ENCODE results near the gene WWP2. TPM values are rescaled to one million over a fixed set of nuclear protein-coding genes. Genes with fewer than 3 reads are reported as not detected.
"Not testable (repeated sequence)": the region's sequence is repeated elsewhere in the genome, so short reads cannot be mapped to it uniquely, and the experiment has no call there.

The WWP2 gene
- polyA plus RNA-seq, 1 donor, result 14.5 TPM

DNA sequence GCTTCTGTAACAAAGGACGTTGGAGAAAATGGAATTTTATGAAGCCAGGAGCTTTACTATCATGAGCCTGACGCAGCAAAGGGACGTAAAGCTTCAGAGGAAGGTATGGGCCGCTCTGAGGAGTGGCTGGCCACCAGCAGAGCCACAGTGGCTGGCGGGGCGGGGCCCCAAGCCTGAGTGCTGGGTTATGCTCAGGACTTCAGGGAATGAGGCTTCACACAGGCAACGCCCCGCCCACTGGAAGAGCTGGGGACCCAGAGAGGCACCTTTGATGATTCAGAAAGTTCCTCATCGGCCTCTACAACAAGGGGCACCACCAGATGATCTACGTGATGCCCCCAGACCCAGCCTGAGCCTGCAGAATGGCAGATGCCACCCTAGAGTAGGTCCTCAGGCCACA is 16.2 kb upstream of the WWP2 start:
- no peak for DNase-seq (ENCODE audit: low read depth)

DNA sequence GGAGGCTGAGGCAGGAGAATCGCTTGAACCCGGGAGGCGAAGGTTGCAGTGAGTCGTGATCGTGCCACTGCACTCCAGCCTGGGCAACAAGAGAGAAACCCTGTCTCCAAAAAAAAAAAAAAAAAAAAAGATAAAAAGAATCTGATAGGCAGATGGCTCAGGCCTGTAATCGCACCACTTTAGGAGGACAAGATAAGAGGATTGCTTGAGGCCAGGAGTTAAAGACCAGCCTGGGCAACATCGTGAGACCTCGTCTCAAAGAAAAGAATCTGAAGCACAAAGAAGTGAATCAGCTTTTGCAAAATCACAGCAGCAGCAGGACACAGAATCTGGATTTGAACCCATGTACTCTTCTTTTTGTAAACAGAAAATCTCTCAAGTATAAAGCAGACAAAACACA is 15.0 kb upstream of the WWP2 start:
- DNase-seq (ENCODE audit: low read depth), result no peak

DNA sequence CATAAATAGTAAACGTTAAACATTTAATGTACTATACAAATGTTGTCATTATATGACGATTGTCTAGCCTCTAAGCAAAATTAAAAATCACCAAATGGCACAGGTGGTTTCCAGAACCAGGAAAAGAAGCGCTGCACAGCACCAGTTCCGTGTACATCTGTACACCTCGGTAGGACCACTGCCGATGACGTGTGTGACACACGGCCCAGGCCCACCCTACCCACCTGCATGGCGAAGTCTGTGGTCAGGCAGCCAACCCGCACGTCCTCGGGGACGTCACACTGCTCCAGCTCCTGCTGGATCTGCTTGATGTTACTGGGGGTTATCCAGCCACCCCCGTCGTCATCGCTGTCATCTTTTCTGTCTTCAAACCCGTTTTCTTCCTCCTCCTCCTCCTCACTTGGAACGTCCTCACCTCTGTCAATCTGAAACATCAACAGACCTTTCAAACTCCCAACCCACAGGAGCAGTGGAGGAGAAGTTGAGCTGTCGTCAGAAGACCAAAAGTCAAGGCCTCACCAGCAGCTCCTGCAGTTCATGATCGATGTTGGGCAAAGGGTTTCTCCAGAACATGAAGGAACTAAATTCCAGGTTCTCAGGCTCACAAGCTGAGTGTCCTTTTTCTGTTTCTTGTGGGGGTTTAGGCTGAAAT is 13.3 kb upstream of the WWP2 start:
- no peak for DNase-seq (ENCODE audit: low read depth)

DNA sequence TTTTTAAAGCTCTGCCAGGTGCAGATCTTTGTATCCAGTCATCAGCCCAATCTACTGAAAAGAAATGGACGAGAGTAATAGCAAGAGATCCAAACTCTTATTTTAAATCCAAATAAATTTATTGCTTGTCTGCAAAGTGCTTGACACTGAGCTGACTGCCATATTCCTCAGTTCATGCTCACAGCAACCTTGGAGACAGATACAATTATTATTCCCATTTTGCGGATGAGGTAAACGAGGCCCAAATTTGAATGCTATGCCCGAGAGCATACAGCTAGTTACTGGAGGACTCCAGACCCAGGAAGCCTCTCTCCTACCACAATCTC is 8.0 kb upstream of the WWP2 start:
- DNase-seq (ENCODE audit: low read depth), result no peak

DNA sequence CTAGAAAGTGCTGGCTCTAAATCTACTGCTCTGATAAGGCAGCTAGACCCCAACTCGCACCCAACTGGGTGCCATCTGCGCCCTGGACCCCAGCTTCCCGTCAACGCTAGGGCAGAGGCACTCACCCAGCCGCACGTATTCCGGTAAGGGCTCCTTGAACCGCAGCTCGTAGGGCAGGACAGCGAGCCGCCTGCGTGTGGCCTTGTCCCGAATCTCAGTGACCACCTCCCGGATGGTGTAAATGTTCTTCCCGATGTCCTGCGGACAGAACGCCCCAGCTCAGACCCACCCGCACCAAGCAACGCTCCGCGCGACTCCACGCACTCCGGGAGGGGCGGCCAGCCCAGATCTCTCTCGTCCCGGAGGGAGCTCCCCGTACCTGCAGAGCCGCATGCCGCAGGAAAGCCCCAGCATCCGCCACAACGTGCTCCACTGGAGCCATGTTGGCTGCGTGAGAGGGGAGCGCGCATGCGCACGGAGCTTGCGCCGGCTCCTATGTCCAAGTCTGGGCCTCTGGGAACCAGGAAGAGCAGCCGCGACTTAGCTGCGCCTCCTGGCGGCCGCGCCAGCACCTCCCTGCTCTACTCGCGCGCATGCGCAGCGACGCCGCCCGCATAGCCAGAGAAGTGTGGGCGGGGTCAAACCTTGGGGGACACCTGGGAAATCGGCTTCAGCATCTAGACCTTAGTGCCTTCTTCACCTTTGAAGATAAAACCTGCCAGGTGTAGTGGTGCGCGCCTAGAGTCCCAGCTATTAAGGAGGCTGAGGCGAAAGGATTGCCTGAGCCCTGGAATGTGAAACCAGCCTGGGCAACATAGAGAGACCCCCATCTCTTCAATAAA is 7.4 kb upstream of the WWP2 start, which contains the start of gene NOB1:
Gene NOB1, minus strand, starts transcription at position 458 of the 842 bp plus-strand sequence. Its CDS starts 16 bp downstream, at position 442.
- peak; percentile 97 for DNase-seq (ENCODE audit: low read depth)

DNA sequence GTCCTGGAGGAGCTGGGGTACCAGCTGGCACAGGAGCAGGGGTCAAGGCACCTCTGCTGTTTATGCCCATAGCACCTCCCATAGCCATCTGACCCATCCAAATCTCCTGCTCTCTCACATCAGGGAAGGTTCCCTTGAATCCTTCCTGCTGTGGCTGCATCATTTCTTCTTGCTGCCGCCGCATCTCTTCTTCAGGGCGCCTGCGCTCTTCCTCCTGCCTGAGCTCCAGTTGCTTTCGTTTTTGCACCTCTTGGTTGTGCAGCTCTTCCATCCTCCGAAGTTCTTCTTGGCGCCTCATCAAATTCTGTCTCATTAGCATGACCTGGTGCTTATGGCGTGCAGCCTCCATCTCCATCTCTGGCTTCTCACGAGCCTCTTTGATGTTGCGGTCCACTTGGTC is 5.4 kb upstream of the WWP2 start:
- DNase-seq (ENCODE audit: low read depth), result no peak

DNA sequence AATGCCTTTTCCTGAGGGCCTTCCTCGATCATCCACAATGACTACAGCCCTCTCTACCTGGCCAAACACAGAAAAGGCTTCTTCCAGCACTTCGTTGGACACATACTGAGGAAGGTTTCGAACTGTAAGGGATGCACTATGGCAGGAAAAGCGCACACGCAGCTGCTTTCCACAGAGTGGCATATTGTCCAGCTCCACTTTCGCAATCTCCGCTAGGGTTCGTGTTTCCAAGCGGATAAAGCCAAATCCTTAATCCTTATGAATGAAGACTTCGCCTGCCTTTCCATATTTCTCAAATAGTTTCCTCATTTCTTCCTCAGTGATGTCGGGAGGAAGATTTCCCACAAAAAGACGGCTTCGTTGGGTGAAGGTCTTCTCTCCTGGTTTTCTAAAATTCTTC is 4.8 kb upstream of the WWP2 start:
- not testable (repeated sequence) for DNase-seq (ENCODE audit: low read depth)

DNA sequence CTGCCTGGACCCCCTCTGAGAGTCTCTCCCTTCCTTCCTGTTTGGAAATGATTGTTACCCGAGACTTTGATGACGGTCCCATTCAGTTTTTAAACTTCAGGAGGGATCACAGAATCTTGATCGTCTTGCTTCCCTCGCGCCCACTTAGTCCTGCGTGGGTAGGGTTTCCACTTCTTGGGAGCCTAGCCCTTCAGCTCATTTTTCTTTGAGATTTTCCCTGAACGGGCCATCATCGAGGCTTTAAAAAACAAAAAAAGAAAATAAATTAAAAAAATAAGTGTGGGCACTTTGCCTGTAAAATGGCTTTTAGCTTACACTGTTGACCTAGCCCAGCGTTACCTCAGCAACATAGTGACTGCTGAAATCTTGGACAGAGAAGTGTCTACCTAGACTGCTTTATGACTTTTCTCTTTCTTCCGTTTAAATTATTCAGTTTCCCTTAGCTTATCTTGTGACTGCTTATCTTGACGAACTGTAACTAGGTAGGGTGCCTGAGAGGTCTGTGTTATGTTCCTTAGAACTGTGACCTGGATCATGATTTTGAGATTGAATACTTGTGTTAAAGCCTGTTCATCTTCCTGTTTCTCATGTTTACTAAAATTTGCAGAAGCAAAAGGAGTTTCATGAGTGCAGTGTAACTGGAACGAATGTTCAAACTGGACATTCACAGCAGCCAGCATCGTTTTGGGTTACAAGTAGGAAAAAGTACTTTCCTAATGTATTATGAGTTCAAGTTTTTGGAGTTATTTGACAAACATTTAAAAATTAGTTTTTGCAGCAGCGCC is 874 bp downstream of the WWP2 start:
- DNase-seq (ENCODE audit: low read depth), result no peak

DNA sequence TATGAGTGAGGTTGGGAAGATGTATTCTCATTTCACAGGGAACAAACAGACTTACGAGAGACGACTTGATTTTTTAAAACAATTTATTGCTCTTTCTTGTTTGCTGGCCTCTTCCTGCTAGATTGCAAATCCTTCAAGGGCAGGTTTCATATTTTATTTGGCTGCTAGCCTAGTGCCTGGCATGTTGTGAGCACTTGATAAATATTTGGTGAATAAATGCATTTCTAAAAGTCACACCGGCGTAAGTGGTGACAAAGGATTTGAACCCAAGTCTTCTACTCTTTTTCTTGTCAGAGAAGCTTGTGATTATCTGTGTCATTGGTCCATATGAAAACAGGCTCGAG is 1.4 kb downstream of the WWP2 start:
- DNase-seq (ENCODE audit: low read depth), result no peak

DNA sequence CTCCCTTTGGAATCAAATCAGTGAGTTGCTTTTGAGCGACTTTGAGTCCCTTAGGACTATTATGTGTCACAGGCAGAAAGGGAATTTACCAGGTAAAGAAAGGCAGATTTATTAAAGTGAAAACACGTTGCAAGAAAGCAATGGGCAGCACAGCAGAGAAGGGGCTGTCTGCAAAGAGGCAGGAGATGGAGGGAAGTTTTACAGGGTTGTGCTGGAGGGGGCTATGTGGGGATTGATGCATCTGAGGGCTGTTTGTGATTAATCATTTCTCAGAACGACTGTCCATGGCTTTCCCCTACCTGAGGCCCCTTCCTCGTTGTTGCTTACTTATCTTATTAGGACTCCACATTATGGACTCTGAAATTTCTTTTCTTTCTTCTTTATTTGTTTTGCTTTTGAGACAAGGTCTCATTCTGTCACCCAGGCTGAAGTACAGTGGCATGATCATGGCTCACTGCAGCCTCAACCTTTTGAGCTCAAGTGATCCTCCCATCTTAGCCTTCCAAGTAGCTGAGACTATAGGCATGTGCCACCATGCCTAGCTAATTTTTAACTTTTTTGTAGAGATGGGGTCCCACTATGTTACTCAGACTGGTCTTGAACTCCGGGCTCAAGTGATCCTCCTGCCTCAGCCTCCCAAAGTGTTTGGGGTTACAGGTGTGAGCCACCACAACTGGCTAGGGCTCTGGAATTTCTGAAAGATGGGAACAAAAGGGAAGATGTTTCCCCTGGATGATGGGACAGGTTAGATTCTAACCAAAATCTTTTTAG is 5.5 kb downstream of the WWP2 start:
- no peak for DNase-seq (ENCODE audit: low read depth)

DNA sequence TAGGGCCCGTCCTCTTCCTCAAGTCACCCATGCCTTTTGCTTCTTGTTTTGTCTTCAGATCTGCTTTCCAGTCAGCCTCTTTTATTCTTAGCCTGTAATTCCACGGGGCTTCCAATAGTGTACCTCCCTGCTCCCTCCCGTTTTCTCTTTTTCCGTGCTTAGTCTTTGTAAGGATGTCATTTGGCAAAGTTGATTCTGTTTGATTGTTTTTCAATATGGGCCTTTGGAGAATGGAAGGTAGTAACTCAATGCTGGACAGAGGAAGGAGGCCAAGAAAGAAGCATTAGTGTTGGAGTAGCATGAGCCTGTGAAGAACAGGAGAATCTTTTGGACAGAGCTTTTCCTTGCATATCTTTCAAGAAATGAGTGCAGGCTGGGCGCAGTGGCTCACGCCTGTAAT is 6.5 kb downstream of the WWP2 start:
- no peak for DNase-seq (ENCODE audit: low read depth)

DNA sequence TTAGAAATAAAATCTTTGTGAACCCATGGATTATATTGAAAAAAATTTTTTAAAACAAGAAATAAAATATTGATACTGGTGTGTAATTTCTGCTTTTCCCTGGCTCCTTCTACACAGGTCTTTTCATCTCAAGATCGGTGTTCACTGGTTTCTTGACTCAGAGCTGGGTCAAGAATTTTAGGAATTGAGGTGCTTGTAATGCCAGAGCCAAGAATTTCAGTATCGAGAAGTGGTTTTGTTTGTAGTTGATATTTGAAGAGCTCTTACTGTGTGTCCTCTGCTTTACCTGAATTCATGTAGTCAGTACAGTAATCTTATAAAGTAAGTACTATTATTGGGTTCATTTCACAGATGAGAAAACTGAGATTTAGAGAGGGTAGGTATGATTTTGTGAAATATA is 7.3 kb downstream of the WWP2 start:
- no peak for DNase-seq (ENCODE audit: low read depth)

DNA sequence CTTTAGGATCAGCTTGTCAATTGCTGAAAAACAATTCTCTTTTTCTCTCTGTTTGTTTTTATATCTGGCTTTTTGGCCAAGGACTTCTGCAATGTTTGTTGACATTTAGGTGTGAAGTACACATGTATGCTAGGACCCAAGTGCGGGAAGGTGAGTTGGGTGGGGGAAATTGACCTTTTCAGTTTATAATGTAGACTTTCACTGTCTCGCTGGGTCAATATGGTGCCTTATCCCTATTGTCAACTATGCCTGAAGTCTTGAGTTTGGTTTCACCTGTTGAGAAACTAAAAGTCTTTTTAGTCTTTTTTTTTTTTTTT is 9.5 kb downstream of the WWP2 start:
- no peak for DNase-seq (ENCODE audit: low read depth)

DNA sequence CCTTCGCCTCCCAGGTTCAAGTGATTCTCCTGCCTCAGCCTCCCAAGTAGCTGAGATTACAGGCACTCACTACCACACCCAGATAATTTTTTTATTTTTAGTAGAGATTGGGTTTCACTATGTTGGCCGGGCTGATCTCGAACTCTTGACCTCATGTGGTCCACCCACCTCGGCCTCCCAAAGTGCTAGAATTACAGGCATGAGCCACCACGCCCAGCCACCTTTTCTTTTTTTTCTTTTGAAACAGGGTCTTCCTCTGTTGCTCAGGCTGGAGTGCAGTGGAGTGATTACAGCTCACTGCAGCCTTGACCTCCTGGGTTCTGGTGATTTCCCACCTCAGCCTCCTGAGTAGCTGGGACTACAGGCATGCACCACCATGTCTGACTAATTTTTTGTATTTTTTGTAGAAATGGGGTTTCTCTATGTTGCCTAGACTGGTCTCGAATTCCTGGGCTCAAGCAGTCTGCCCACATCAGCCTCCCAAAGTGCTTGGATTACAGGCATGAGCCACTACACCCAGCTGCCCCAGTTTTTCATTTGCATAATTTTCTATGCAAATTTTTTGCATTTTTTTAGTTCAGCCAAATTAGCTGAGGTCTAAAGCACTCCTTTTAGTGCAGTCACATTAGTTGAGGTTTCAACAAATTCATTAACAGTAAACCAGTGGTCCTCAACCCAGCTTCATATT is 11.3 kb downstream of the WWP2 start:
- DNase-seq (ENCODE audit: low read depth), result no peak

DNA sequence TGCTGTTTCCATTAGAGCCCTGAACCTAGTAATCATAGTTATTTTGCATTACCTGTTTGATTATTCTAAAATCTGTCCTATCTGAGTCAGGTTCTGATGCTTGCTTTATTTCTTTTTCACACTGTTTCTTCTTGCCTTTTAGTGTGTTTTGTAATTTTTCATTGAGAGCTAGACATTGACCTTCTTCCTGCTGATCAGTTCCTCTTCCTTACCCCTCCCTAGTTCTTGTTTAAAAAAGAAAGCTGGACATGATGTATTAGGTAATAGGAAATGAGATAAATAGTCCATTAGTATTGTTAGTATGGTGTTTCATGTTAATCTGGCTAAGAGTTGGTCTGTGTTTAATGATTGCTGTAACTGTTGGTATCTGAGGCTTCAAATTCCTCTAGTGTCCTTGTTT is 13.4 kb downstream of the WWP2 start:
- no peak for DNase-seq (ENCODE audit: low read depth)

DNA sequence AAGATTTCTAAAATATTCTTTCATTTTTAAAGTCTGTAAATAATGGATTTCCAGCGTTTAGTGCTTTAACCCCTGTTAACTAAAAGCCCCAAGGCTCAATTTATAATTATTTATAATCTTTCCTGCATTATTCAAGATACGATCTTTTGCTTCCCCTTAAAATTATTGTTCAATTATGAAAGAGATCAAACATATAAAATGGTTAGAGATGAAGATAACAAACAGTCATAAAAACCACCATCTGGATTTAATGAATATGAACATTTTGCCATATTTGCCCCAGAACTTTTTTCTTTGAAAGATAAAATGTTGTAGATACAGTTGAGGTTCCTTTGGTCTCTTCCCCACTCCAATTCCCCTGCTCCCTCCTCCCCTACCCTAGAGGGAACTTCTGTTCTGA is 17.6 kb downstream of the WWP2 start:
- DNase-seq (ENCODE audit: low read depth), result no peak

DNA sequence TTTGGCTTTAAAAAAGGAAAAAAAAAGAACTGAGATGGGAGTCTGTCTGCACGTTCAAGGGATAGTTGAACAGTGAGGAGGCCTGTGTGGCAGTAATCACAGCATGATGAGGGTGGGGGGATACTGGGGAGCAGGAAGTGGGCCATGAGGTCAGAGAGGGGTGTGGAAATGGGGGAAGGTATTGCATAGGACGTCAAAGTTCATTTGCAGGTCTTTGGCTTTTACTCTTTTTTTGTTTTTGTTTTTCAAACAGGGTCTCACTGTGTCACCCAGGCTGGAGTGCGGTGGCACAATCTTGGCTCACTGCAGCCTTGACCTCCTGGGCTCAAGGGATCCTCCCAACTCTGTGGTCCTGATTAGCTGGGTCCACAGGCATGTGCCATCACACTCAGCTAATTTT is 19.0 kb downstream of the WWP2 start:
- no peak for DNase-seq (ENCODE audit: low read depth)

DNA sequence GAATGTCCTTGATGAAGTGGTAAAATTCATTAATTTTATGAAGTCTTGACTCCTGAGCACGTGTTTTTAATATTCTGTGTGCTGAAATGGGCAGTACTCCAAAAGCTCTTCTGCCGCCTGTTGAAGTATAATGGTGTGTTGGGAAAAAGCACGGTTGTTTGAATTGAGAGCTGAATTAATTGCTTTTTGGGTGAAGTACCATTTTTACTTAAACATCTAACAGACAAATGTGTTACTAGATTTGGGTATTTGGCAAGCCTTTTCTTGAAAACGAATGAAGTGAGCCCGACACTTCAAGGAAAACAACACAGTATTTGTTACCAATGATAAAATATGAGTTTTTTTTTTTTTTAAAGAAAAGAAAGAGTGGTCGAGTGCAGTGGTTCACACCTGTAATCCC is 22.5 kb downstream of the WWP2 start:
- DNase-seq (ENCODE audit: low read depth), result no peak

DNA sequence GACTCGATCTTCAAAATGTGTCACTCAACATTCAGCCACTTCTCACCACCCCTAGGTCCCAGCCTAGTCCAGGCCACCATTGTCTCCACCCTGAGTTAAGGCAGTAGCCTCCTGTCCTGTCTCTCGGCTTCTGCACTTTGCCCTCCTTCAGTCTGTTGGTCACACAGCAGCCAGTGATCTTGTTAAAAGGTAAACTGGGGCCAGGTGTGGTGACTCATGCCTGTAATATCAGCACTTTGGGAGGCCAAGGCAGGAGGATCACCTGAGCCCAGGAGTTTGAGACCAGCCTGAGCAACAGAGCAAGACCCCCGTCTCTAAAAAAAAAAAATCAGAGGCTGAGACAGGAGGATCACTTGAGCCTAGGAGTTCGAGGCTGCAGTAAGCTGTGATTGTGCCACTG is 25.8 kb downstream of the WWP2 start:
- DNase-seq (ENCODE audit: low read depth), result no peak

DNA sequence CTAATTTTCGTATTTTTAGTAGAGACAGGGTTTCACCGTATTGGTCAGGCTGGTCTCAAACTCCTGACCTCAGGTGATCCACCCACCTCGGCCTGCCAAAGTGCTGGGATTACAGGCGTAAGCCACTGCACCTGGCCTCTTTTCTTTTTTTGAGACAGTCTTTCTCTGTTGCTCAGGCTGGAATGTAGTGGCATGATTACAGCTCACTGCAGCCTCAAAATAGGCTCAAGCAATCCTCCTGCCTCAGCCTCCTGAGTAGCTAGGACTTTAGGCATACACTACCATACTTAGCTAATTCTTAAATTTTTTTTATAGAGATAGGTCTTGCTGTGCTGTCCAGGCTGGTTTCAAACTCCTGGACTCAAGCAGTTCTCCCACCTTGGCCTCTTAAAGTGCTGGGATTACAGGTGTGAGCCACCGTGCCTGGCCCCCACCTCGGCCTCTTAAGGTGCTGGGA is 29.3 kb downstream of the WWP2 start:
- not testable (repeated sequence) for DNase-seq (ENCODE audit: low read depth)

DNA sequence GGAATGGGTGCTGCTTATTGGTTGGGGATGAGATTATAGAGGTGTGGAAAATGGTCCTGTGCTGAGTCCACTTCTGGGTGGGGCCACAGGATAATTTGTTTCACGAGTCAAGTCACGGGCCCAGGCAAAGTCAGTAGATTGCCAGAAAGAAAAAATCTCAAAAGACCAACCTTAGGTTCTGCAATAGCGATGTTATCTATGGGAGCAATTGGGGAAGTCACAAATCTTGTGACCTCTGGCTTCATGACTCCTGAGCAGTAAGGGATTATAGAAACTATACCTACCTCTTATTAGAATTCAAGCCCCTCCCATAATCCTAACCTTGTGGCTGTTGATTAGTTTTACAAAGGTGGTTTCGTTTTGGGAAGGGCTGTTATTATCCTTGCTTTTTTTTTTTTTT is 31.4 kb downstream of the WWP2 start:
- no peak for DNase-seq (ENCODE audit: low read depth)

DNA sequence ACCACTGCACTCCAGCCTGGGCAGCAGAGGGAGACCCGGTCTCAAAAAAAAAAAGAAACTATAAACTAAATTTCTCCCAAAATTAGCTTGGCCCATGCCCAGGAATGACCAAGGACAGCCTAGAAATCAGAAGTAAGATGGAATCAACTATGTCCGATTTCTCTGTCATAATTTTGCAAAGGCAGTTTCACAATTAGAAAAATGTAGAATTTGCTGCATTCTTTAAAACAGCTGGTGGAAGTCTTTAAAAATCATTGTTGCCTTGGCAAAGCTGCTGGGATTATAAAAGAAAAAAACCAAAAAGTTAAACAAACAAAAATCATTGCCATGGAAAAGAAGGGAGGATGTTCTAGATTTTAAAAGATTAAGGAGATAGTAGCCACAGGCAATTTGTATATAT is 32.4 kb downstream of the WWP2 start:
- no peak for DNase-seq (ENCODE audit: low read depth)

Measured in forelimb muscle (tissue), 1 donor.